NT2/D1 (cell line): ENCODE measurements around the gene ARHGAP42.

Experiments
- YY1 ChIP-seq: IDR thresholded peaks from 2 replicates; pipeline ENCODE4 v1.6.1; 2011; ENCODE audit not compliant: insufficient read length, insufficient read depth
- ZNF274 ChIP-seq: IDR thresholded peaks from 2 replicates; pipeline ENCODE4 v1.6.1; 2011; ENCODE audit warnings: mild to moderate bottlenecking, low read depth, low read length

DNA sequence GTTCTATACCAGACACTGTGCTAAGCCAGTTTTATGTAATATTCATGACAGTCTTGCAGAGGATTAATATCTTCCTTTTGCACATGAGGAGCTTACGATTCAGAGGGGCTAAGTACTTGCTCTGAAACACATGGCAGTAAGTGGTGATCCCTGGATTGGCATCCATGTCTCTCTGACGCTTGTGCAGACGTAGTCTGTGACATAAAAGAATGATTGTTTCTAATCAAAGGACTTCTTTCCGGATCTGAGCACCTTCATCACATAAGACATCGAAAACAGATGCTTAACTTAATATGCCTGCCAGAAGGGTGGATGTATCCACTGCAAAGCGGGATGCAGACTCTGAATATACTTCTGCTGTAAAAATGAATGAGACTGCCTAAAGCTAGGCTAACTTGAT lies 74.8 kb downstream of the ARHGAP42 start:
- TF ChIP-seq YY1, result no peak
- TF ChIP-seq ZNF274, result no peak
